ENCODE results near the gene ASAP3.

GRCh38 chr1:23470282-23471070 lies 13.5 kb downstream of the ASAP3 start:
- no peak for TF ChIP-seq CTCF (conservative IDR thresholded peaks at IDR 0.05; ENCODE audit: low read length)
- no peak for TF ChIP-seq EZH2phosphoT487 (IDR thresholded peaks at IDR 0.05; ENCODE audit: borderline replicate concordance)
